Measurements from ENCODE around the gene PFKFB1.

PFKFB1 gene

GRCh38 chrX:54921427-54922021 is 72.5 kb downstream of the PFKFB1 start:
- peak; percentile 8 for DNase-seq

GRCh38 chrX:54920610-54921426 is 73.2 kb downstream of the PFKFB1 start, which contains the start of gene TRO:
Gene TRO, plus strand, starts transcription at chrX:54920824. Its CDS starts 1,423 bp downstream, at chrX:54922247.
- DNase-seq: no peak

- no peak for DNase-seq
Observed at GRCh38 chrX:54909941-54910340, 84.0 kb downstream of the PFKFB1 start.

GRCh38 chrX:54894159-54894558 is 99.8 kb downstream of the PFKFB1 start:
- no peak for DNase-seq

GRCh38 chrX:54891573-54891972 is 102.4 kb downstream of the PFKFB1 start:
- no peak for DNase-seq

GRCh38 chrX:54885740-54886139 is 108.2 kb downstream of the PFKFB1 start:
- DNase-seq: no peak

All from activated effector memory CD4-positive, alpha-beta T cell treated with Interleukin-2 at 50 U/mL for 16 hours (primary cell).